Limb (tissue), 2 donors: ENCODE data around the gene DROSHA.

Experiments
- DNase-seq, 2 donors: peaks; one replicate each; pipeline ENCODE4 v3.0.0-alpha.2; 2016; ENCODE audit errors: extremely low spot score in 2 of 2

DROSHA gene

GRCh38 chr5:31523041-31523440, 8.9 kb downstream of the DROSHA start:
- DNase-seq: no peak

GRCh38 chr5:31516802-31517201, 15.1 kb downstream of the DROSHA start:
- no peak for DNase-seq

- no peak for DNase-seq
Observed at GRCh38 chr5:31511305-31511704, 20.6 kb downstream of the DROSHA start.

- no peak for DNase-seq
Observed at GRCh38 chr5:31504529-31504928, 27.4 kb downstream of the DROSHA start.

GRCh38 chr5:31502506-31502905, 29.4 kb downstream of the DROSHA start:
- DNase-seq: no peak

- no peak for DNase-seq
Observed at GRCh38 chr5:31500256-31500655, 31.6 kb downstream of the DROSHA start.

- DNase-seq: no peak
Observed at GRCh38 chr5:31496891-31497290, 35.0 kb downstream of the DROSHA start.

GRCh38 chr5:31496301-31496700, 35.6 kb downstream of the DROSHA start:
- no peak for DNase-seq

GRCh38 chr5:31495336-31495735, 36.6 kb downstream of the DROSHA start:
- no peak for DNase-seq

- DNase-seq: no peak
Observed at GRCh38 chr5:31492869-31493268, 39.0 kb downstream of the DROSHA start.

- DNase-seq: no peak
Observed at GRCh38 chr5:31487506-31487905, 44.4 kb downstream of the DROSHA start.

GRCh38 chr5:31486441-31486840, 45.5 kb downstream of the DROSHA start:
- DNase-seq: no peak

- no peak for DNase-seq
Observed at GRCh38 chr5:31485376-31486207, 46.3 kb downstream of the DROSHA start.

GRCh38 chr5:31481531-31482165, 50.2 kb downstream of the DROSHA start:
- no peak for DNase-seq

GRCh38 chr5:31479706-31480105, 52.2 kb downstream of the DROSHA start:
- no peak for DNase-seq

GRCh38 chr5:31478901-31479300, 53.0 kb downstream of the DROSHA start:
- DNase-seq: no peak

- no peak for DNase-seq
Observed at GRCh38 chr5:31477971-31478370, 53.9 kb downstream of the DROSHA start.

GRCh38 chr5:31477516-31477915, 54.4 kb downstream of the DROSHA start:
- DNase-seq: no peak

GRCh38 chr5:31476738-31477141, 55.2 kb downstream of the DROSHA start:
- no peak for DNase-seq

- DNase-seq: no peak
Observed at GRCh38 chr5:31471916-31472315, 60.0 kb downstream of the DROSHA start.

- no peak for DNase-seq
Observed at GRCh38 chr5:31471040-31471439, 60.9 kb downstream of the DROSHA start.

- no peak for DNase-seq
Observed at GRCh38 chr5:31470608-31471007, 61.3 kb downstream of the DROSHA start.

GRCh38 chr5:31469886-31470285, 62.0 kb downstream of the DROSHA start:
- DNase-seq: no peak
